BJ (cell line): ENCODE results near the gene ZMYM1. TPM values are rescaled to one million over a fixed set of nuclear protein-coding genes. Genes with fewer than 3 reads are reported as not detected.

ENCODE experiments used
- CTCF ChIA-PET: fragments of 350-600 bp; formaldehyde crosslinking; extraction: SDS; loops from one replicate; lab custom pipeline; 2021; ENCODE audit warnings: antibody characterized with exemption, inconsistent platforms; lab: Yijun Ruan, JAX
- POLR2A ChIA-PET: fragments of 300-600 bp; sonication (Branson Sonifier 250); formaldehyde crosslinking; extraction: SDS; loops from one replicate; lab custom pipeline; 2021; ENCODE audit warnings: antibody characterized with exemption; lab: Charles Lee
- DNase-seq: peaks from one replicate; pipeline ENCODE4 v3.0.0-alpha.2; 2011; ENCODE audit warnings: low read depth
- H3K27me3 ChIP-seq: 2 replicates; pipeline ENCODE4 v1.6.0; 2011; ENCODE audit warnings: low read length; ENCODE audit not compliant: control insufficient read depth, insufficient read depth
- H3K36me3 ChIP-seq: 2 replicates; pipeline ENCODE4 v1.5.1; 2011; ENCODE audit warnings: low read length; ENCODE audit not compliant: control insufficient read depth, insufficient read depth
- H3K4me3 ChIP-seq: 2 replicates; pipeline ENCODE4 v1.5.1; 2011; ENCODE audit warnings: low read depth, mild to moderate bottlenecking, control low read depth, low read length
- CTCF ChIP-seq: IDR thresholded peaks from 2 replicates; pipeline ENCODE4 v1.5.1; 2011; ENCODE audit warnings: low read depth, mild to moderate bottlenecking, control low read depth, inconsistent platforms, low read length, moderate library complexity; ENCODE audit not compliant: insufficient read depth
- polyA plus RNA-seq: library from polyadenylated mRNA; depleted of rRNA; stranded (reverse); fragments of >200 nt; gene quantifications from 2 replicates; pipeline ENCODE4 v1.2.3, GENCODE V29; 2011

ZMYM1 gene
- polyA plus RNA-seq, 1 experiment, result 7.0 TPM

GRCh38 chr1:35097224-35097623 lies 18.0 kb downstream of the ZMYM1 start:
- peak; percentile 44 for DNase-seq

GRCh38 chr1:35111106-35111505 lies 31.9 kb downstream of the ZMYM1 start:
- Histone ChIP-seq H3K27me3 (no peaks in the 10 kb centered on the region), H3K4me3 (no peak overlapping the region), H3K36me3 (no peaks in the 10 kb centered on the region)
- DNase-seq, result peak; percentile 7
- ChIA-PET CTCF (no interaction called here), POLR2A (no interaction called here)
- TF ChIP-seq CTCF, result no peak

More at GRCh38 chr1:35097224-35097623, 18.0 kb downstream of the ZMYM1 start:
- no peak for TF ChIP-seq CTCF
- no peak overlapping the region for H3K4me3 ChIP-seq
- CTCF ChIA-PET, result interaction anchor here (0.7 to 1.4 kb wide), 3 partner anchors 17 to 621 kb away, joined by 3 read pairs; partner anchors contain the start of gene ZMYM1
- peaks cover 5% of the 10 kb centered on the region for H3K36me3 ChIP-seq
- no peaks in the 10 kb centered on the region for H3K27me3 ChIP-seq
- POLR2A ChIA-PET, result no interaction called here

- ChIA-PET CTCF (interaction anchor here (0.6 kb wide), 1 partner anchor 16 kb away, joined by 3 read pairs; no protein-coding TSS in a partner anchor), POLR2A (no interaction called here)
- TF ChIP-seq CTCF, result no peak
- no peaks in the 10 kb centered on the region for H3K36me3 ChIP-seq
- no peak overlapping the region for H3K4me3 ChIP-seq
- DNase-seq, result no peak
- H3K27me3 ChIP-seq, result no peaks in the 10 kb centered on the region
These were observed 33.5 kb downstream of the ZMYM1 start for GRCh38 chr1:35112668-35113067.

GRCh38 chr1:35115459-35116383 lies 36.5 kb downstream of the ZMYM1 start:
- no peak for TF ChIP-seq CTCF
- ChIA-PET CTCF (no interaction called here), POLR2A (no interaction called here)
- DNase-seq, result no peak
- Histone ChIP-seq H3K27me3 (no peaks in the 10 kb centered on the region), H3K36me3 (no peaks in the 10 kb centered on the region), H3K4me3 (no peak overlapping the region)

- no peak for TF ChIP-seq CTCF
- CTCF ChIA-PET, result no interaction called here
- no peaks in the 10 kb centered on the region for H3K27me3 ChIP-seq
- H3K36me3 ChIP-seq, result no peaks in the 10 kb centered on the region
- no peak for DNase-seq
- POLR2A ChIA-PET, result no interaction called here
- H3K4me3 ChIP-seq, result peak overlapping the region; percentile 29
These were observed 41.4 kb downstream of the ZMYM1 start for GRCh38 chr1:35120458-35121133.
